ENCODE measurements around the gene SNX25.
"Not testable (repeated sequence)": the region's sequence is repeated elsewhere in the genome, so short reads cannot be mapped to it uniquely, and the experiment has no call there.

SNX25 gene

GRCh38 chr4:185229021-185229818 is 19.8 kb downstream of the SNX25 start:
- DNase-seq (ENCODE audit: low read depth in 2 of 2), result no peak

DNA sequence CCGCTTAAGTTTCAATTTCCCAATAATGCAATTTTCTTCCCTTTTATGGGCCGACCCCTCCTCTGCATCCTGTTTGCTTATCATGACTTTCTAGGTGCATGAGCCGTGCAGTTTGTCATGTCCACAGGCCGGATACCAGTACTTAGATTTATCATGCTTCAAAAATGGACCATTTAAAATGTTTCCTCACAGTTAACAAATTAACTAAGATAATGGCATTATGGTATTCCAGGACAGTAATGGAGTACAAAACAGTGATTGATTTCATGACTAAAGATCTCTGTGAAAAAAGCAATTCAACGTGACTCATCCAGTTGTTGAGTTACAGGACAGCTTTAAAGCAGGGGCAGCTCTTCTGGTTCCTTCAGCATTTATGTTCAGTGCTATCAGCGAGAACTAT is 23.0 kb downstream of the SNX25 start:
- DNase-seq (ENCODE audit: low read depth in 2 of 2), result no peak

DNA sequence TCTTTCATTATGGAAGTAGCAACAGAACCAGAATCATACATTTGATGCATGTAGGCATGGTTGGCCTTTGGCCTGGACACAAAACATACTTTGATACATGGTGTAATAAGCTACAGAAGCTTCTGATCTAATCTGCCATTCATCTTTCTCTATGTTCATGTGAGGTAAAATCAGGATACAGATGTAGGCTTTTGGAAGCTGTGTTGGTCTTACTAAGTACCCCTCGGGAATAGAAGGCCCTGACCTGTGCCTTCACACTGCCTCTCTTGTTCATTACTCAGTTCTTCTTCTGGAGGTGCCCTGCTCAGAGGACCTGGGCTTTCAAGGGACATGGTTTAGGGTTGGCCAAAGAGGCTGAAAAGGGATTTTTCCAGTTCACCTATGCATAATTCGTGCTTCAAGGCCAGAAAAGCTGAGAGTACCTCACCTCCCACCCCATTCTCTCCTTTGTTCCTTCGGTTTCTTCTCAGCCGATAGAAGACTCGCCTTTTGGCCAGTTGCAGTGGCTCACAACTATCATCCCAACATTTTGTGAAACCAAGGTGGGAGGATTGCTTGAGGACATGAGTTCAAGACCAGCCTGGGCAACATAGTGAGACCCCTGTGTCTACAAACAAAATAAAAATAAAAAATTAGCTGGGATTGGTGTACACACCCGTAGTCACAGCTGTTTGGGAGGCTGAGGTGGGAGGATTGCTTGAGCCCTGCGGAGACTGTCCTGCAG is 25.9 kb downstream of the SNX25 start:
- no peak for DNase-seq (ENCODE audit: low read depth in 2 of 2)

DNA sequence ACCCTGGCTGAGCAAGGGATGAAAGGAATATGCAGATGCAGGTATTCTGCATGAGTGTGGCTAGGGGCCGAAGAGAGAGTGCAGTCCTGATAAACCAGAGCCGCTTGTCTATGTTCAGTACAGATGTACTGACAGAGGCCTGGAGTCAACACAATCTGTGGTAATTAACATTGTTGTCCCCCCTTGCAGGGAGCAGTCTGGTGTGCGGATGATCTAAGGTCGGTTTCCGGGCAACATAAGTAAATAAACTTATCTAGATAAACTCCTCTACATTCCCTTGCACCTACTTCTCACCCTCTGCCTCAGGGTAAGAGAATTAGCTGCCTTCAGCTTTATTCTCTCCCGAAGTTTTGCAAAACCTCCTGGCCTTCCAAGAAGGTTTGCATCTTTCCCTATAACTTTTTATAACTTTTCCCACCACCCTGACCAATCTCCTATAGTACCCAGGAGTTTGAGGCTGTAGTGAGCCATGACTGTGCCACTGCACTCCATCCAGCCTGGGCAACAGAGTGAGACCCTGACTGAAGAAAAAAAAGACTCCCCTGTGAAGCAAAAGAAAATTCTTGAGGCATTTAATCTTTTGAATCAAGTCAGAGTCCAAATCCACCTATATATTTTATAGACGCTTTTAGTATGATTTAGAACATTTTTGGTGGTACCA is 26.6 kb downstream of the SNX25 start:
- no peak for DNase-seq (ENCODE audit: low read depth in 2 of 2)

- no peak for DNase-seq (ENCODE audit: low read depth in 2 of 2)
Measured at GRCh38 chr4:185237175-185237574, 27.8 kb downstream of the SNX25 start.

- peak in 1 of 2 experiments; percentile 38 for DNase-seq (ENCODE audit: low read depth in 2 of 2)
Measured at GRCh38 chr4:185238215-185238681, 28.9 kb downstream of the SNX25 start.

DNA sequence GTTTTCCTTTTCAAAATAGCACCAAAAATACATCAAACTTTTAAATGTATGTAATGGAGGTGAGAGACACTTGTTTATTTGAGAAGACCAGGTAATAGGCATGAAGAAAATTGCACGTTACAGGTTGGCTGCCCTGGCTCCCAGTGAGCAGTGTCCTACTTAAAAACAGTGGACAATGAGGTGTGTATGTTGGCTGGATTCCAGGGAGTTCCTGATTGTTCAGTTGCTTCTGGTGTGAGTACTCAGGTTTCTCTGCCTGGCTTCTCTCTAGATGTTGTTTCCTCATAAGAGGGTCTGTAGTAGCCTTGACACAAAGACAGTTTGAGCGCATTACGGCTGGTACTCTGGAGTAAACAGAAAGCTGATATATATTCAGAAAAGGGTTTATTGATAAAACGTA is 29.4 kb downstream of the SNX25 start:
- no peak for DNase-seq (ENCODE audit: low read depth in 2 of 2)

DNA sequence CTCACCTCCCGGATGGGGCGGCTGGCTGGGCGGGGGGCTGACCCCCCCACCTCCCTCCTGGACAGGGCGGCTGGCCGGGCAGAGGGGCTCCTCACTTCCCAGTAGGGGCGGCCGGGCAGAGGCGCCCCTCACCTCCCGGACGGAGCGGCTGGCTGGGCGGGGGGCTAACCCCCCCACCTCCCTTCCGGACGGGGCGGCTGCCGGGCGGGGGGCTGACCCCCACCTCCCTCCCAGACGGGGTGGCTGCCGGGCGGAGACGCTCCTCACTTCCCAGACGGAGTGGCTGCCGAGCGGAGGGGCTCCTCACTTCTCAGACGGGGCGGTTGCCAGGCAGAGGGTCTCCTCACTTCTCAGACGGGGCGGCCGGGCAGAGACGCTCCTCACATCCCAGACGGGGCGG is 31.1 kb downstream of the SNX25 start:
- not testable (repeated sequence) for DNase-seq (ENCODE audit: low read depth in 2 of 2)

- DNase-seq (ENCODE audit: low read depth in 2 of 2), result no peak
Measured at GRCh38 chr4:185242749-185243533, 33.5 kb downstream of the SNX25 start.

DNA sequence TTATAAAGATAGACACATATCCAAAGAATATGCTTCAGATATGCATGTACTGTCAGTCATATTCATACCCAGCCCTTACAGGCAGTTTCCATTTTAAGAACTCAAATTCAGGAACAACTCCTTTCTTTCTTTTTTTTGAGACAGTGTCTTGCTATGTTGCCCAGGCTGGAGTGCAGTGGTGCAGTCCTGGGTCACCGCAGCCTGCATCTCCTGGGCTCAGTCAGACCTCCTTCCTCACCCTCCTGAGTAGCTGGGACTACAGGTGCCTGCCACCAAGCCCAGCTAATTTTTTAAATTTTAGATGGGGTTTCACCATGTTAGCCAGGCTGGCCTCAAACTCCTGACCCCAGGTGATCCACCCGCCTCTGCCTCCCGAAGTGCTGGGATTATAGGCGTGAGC is 34.5 kb downstream of the SNX25 start:
- no peak for DNase-seq (ENCODE audit: low read depth in 2 of 2)

GRCh38 chr4:185244763-185245162 is 35.4 kb downstream of the SNX25 start:
- no peak for DNase-seq (ENCODE audit: low read depth in 2 of 2)

- no peak for DNase-seq (ENCODE audit: low read depth in 2 of 2)
Measured at GRCh38 chr4:185246453-185246852, 37.1 kb downstream of the SNX25 start.

GRCh38 chr4:185247151-185247550 is 37.8 kb downstream of the SNX25 start:
- no peak for DNase-seq (ENCODE audit: low read depth in 2 of 2)

DNA sequence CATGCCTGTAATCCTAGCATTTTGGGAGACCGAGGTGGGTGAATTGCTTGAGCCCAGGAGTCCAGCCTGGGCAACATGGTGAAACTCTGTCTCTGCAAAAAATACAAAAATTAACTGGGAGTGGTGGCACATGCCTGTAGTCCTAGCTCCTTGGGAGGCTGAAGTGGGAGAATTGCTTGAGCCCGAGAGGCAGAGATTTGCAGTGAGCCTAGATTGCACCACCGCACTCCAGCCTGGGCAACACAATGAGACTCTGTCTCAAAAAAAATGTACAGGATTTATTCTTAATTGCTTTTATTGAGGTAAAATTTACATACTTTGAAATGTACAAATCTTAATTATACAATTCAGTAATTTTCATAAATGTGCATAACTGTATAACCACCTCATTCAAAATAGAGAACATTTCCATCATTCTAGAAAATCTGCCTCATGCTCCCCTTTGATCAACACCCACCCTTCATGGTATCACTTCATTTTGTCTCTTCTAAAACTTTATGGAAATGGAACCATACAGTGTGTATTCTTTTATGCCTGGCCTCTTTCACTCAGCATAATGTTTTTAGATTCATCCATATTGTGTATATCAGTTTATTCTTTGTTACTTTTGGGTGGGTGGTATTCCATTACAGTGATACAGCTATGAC is 39.1 kb downstream of the SNX25 start:
- DNase-seq (ENCODE audit: low read depth in 2 of 2), result no peak

DNA sequence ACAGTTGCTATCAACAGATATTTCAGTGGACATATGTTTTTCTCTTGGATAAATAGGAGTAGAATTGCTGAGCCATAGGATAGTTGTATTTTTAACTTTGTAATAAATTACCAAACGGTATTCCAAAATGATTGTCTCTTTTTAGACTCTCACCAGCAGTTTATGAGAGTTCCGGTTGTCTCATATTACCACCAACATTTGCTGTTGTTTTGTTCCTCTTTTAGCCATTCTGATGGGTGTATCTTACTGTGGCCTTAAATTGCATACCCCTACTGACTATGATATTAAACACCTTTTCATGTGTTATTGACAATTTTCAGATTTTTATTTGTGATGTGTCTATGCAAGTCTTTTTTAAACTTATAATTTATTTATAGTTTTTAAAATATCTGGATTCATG is 39.7 kb downstream of the SNX25 start:
- no peak for DNase-seq (ENCODE audit: low read depth in 2 of 2)

GRCh38 chr4:185254434-185254833 is 45.0 kb downstream of the SNX25 start:
- DNase-seq (ENCODE audit: low read depth in 2 of 2), result no peak

DNA sequence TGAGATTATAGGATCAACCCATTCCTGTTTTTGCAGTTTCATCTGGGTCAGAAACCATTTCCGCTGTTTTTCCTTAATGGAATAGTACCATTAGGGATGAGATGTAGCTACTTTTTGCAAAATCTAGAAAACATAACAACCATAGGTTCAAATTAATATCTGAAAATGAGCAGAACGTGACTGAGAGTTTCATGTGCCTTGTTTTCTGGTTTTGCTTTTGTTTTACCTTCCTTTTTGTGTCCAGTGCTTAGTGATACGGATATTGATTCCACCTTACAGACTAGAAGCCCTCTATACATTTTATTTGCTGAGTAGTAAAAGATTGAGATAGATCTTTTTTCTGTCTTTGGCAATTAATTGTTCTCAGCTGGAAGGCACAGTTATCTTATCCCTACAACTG is 46.5 kb downstream of the SNX25 start:
- no peak for DNase-seq (ENCODE audit: low read depth in 2 of 2)

DNA sequence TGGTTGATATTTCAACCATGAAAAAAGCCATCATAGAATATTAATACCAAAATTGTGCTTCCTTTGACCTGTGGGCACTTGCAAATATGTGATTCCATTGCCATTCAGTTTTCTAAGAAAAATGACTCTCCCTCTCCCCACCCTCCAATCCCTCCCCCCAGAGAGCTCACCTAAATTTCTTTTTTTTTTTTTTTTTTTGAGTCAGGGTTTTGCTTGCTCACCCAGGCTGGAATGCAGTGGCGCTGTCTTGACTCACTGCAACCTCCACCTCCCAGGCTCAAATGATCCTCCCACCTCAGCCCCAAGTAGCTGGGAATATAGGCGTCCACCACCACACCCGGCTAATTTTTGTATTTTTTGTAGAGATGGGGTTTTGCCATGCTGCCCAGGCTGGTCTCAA is 47.0 kb downstream of the SNX25 start:
- DNase-seq (ENCODE audit: low read depth in 2 of 2), result no peak

DNA sequence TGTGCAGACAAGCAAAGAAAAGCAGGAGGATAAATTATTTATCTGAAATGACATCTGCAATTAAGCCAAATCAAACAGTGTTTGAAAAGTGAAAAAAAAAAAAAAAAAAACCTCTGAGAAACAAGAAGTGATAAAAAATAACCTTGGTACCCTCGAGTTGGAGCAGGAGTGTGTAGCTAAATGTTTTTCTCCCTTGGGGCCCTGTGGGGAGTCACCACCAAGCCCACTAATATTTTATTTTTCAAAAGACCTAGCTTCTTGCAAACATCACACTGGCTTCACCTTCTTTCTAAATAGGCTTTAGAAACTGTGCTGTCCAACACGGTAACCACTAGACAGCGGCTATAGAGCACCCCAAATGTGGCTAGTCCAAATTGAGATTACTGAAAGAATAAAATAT is 47.7 kb downstream of the SNX25 start:
- no peak for DNase-seq (ENCODE audit: low read depth in 2 of 2)

GRCh38 chr4:185257694-185258093 is 48.3 kb downstream of the SNX25 start:
- DNase-seq (ENCODE audit: low read depth in 2 of 2), result no peak

DNA sequence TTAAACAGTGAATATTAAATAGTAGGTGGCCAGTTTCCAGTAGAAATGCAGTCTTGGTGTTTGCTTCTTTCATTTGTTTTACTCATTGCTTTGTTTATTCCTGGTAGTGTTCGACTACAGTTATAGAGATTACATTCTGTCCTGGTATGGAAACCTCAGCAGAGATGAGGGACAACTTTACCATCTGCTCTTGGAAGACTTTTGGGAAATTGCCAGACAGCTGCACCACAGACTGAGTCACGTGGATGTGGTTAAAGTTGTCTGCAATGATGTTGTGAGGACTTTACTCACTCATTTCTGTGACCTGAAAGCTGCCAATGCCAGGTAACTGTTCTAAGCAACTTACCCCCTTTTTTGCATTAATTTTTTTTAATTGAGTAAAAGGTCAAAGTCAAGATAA is 49.3 kb downstream of the SNX25 start:
- peak; percentile 59 to 62 for DNase-seq (ENCODE audit: low read depth in 2 of 2)

Measured in fibroblast of skin of left quadriceps (primary cell).